HG03354 (cell line): ENCODE data around the gene CCR2.
"Not testable (repeated sequence)": the region's sequence is repeated elsewhere in the genome, so short reads cannot be mapped to it uniquely, and the experiment has no call there.

Source experiments
- ATAC-seq: cut with Tn5 transposase; IDR thresholded peaks from one replicate; pipeline ENCODE4 v1.9.1; 2021; ENCODE audit warnings: mild to moderate bottlenecking; ENCODE audit not compliant: unreplicated experiment, poor library complexity, severe bottlenecking

CCR2 gene

DNA sequence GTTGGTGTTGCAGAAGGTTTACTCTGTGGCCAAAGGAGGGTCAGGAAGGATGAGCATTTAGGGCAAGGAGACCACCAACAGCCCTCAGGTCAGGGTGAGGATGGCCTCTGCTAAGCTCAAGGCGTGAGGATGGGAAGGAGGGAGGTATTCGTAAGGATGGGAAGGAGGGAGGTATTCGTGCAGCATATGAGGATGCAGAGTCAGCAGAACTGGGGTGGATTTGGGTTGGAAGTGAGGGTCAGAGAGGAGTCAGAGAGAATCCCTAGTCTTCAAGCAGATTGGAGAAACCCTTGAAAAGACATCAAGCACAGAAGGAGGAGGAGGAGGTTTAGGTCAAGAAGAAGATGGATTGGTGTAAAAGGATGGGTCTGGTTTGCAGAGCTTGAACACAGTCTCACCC lies 20.8 kb downstream of the CCR2 start:
- ATAC-seq: no peak

DNA sequence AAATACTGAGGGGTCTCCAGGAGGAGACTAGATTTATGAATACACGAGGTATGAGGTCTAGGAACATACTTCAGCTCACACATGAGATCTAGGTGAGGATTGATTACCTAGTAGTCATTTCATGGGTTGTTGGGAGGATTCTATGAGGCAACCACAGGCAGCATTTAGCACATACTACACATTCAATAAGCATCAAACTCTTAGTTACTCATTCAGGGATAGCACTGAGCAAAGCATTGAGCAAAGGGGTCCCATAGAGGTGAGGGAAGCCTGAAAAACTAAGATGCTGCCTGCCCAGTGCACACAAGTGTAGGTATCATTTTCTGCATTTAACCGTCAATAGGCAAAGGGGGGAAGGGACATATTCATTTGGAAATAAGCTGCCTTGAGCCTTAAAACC lies 21.3 kb downstream of the CCR2 start:
- ATAC-seq: no peak

DNA sequence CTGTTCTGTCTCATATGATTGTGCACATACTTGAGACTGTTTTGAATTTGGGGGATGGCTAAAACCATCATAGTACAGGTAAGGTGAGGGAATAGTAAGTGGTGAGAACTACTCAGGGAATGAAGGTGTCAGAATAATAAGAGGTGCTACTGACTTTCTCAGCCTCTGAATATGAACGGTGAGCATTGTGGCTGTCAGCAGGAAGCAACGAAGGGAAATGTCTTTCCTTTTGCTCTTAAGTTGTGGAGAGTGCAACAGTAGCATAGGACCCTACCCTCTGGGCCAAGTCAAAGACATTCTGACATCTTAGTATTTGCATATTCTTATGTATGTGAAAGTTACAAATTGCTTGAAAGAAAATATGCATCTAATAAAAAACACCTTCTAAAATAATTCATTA lies 21.9 kb downstream of the CCR2 start:
- ATAC-seq: no peak

DNA sequence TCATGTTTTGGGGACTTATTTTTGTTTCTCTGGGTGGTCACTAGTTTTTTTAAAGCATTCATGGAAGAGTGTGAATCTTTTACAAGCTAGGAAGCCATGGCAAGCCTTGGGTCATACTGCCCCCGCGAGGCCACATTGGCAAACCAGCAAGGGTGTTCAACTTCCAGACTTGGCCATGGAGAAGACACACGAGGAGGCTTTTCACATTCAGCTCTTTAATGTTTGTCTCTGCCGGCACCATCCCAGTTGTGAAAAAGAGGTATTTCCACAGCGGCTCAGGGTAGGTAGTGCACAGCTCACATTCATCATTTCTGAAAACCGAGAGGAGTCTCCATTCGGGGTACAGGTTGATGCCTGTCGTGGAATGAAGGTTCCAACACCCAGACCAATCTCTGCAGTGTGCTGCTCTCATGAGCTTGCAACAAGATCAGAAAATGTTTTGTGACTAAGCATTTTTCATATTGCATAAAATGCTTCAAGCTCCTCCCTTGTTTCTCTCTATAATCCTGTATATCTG lies 24.6 kb downstream of the CCR2 start:
- no peak for ATAC-seq

DNA sequence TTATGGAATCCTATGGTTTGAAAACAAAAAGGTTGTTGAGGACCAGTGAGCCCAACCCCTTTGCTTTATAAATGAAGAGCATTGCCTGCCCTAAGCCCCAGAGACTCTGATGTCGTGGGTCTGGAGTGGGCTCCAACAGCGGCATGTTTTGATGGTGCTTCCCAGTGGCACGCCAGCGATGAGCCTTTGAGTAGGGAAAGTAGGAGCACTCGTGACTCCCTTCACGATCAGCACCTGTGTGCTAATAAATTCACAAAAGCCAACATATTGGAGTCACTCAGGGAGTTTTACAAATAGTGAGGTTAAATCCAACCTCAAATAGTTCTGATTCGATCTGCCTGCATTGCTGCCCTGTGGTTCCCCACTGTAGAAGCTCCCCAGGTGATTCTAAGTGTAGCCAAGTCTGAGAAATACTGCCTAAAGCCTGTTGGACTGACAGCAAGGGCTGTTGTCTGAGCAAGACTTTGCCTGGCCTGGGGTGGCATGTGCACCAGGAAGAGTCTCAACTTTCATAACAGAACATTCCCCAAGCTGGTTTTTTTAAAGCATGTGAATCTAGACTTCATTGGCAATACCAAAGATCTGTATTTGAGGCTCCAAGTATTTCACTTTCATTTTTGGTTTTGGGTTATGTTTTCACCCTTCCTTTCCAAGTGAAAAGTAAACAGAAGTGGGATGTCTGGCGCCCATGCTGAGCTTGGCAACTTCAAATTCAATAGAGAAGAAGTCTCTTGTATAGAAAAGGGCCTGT lies 26.7 kb downstream of the CCR2 start:
- no peak for ATAC-seq

DNA sequence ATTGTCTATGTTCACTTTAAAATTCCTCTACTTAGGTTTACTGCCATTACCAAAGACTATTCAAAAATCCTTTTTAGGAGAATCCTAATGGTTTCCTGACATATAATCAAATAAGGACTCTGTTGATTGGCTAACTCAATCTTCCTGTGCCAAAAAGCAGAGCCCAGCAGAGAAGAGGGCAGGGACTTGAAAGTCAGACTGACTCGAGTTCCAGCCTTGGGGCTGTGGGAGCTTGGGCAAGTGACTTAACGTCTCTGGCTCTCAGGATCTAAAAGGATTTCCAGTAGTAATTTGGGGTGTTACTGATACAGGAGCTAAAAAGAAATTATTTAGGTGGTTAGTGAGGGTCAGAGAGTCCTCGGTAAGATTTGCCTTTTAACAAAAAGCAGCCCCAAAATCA lies 27.7 kb downstream of the CCR2 start:
- no peak for ATAC-seq

DNA sequence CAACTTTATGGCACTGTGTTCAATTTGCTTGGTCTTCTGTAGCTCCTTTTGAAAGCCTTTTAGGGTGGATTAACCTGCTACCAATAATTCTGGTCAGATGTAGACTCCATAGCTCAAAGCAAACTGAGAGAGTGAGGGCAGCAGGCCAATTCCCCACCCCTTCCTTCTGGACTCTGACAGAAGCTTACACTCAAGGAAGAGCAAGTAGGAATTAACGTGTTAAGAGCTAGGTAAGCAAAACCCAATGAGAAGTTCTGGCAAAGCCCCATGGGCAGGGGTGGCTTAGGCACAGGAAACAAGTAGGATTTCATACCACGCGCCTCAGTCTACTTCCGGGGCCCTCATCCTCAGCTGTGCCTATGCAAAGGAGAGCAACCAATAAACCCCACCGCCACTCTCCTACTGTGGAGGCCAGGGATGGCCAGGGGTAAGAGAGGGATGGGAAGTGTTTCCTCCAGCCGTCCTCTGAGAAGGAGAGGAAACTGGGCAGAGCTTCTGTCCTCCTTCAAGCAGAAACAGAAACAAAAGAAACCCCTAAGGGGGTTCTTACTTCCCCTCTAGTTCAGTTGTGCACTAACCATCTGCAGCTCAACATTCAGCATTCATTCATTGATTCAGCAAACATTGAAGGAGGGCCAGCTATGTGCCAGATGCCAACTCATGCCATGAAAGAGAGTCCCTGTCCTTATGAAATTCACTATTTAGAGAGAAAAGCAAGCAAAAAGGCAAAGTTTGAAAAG lies 29.5 kb downstream of the CCR2 start:
- ATAC-seq: no peak

DNA sequence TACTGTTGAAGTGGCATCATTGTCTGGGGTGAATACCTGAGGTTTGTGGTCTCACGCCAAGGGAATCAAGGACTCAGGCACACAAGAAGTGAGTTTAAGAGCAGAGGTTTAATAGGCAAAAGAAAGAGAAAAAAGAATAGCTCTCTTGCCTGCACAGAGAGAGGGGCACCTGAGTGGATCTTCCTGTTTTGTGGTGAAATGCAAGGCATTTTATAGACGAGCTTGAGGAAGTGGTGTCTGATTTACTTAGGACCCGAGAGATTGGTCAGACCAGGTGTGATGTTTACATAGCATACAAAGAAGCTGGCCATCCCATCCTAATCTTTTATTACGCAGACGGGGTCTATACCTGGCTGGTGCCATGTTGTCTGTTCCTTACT lies 30.0 kb downstream of the CCR2 start:
- ATAC-seq: no peak

DNA sequence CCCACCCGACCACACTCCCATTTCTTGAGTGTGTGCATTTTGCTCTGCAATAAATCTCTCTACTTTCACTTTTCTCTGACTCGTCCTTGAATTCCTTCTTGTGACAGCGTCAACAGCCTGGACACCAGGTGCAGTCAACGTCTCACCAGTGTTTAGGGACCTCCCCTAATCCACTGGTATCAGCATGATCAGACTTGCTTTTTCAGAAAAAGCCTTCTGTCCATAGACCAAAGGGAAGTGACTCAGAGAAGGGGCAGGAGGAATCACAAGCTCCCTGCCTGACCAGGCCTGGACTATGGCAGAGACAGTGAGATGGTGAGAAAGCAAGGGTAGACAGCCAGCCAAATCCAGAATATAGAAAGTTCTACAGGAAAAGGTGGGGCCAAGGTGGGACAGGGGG lies 32.3 kb downstream of the CCR2 start:
- ATAC-seq: no peak

DNA sequence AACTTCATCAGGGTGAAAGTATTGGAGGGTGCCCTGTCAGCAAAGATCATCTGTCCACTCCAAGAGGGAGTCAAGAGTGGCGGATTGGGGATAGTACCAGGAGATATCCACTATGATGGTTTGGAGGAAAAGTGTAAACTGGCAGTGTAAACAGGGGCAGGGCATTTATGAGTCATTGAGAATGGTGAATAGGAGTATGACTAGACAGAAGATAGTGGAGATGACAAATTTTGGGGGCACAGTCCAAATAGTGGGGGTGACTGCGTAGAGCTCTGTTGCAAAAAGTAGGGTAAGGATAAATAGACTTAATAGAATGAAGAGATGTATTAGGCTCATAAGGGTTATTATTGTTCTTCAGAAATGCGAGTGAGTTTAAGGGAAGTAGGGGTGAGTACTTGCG lies 34.9 kb downstream of the CCR2 start:
- not testable (repeated sequence) for ATAC-seq

DNA sequence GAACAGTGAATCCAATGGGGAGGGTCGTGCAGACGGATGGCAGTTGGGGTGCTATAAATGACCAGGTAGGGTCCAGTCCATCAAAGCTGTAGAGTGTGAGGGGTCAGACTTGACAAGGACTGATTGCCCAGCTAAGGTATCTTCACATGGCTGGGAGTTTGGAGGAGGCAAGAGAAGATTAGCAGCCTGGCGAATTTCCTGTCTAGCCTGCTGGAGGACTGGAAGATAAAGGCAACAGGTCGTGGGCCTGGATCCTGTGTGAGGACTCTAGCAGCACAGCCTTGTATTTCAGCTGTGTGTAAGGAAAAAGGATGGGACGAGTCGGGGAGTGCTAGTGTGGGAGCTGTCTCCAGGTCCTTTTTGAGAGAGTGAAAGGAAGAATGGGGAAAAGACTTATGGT lies 35.4 kb downstream of the CCR2 start:
- ATAC-seq: no peak

DNA sequence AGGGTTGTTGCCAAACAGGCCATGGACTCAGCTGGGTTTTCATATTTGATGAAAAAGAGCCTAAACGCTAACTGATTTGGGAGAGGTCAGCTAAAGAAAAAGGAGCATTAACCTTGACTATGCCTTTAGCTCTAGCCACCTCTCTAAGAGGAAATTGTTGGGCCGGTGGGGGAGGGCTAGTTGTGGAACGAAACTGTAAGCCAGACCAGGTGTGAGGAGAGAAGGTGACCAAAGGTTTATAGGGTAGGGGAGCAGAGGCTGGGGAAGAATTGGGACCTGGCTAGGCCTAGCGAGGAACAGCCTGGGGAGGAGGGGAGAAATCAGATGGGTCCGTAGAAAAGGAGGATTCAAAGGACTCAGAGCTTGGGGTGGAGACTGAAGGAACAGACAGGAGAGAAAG lies 37.6 kb downstream of the CCR2 start:
- ATAC-seq: not testable (repeated sequence)

DNA sequence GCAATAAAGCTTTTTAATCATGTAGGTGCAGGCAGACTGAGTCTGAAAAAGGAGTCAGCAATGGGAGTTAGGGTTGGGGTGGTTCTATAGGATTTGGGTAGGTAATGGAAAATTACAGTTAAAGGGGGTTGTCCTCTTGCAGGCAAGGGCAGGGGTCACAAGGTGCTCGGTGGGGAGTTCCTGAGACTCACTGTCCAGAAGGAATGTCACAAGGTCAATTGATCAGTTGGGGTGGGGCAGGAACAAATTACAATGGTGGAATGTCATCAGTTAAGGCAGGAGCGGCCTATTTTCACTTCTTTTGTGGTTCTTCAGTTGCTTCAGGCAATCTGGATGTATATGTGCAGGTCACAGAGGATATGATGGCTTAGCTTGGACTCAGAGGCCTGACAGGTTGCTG lies 39.1 kb downstream of the CCR2 start:
- ATAC-seq: no peak

DNA sequence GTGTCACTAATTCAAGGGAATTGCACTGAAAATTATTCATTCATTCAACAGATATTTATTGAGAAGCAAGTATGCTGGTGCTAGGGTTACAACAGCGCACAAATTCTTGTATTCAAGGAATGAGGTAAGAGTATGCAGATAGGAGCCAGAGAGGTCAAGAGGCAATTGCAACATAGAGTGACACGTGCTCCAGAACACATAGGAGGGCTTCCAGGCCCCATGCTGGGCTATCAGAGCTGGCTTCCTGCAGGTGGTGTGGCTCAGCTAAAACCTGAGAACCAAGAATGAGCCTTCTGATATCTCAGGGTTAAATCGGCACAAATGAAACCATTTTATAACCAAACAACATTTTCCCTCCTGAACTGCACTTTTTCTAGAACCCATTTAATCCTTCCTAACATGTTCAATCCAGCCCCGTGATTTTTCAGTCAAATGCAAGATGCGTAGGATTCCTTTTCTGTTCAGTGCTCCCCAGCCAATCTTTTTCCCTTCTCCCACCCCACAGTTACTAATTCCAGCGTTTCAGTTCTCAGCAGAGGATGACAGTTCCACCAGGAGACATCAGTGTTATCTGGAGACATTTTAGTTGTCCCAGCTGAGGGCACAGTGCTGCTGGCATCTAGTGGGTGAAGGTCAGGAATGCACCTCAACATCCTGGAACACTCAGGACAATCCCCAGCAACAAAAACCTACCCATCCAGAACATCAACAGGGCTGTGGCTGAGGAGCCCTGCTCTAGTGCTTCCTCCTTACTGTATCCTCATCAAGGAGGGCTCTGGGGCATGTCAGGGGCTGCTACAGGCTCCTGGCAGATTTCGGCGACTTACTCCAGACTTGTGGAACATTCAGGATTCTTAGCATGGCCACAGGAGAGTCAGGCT lies 39.9 kb downstream of the CCR2 start:
- ATAC-seq: no peak

DNA sequence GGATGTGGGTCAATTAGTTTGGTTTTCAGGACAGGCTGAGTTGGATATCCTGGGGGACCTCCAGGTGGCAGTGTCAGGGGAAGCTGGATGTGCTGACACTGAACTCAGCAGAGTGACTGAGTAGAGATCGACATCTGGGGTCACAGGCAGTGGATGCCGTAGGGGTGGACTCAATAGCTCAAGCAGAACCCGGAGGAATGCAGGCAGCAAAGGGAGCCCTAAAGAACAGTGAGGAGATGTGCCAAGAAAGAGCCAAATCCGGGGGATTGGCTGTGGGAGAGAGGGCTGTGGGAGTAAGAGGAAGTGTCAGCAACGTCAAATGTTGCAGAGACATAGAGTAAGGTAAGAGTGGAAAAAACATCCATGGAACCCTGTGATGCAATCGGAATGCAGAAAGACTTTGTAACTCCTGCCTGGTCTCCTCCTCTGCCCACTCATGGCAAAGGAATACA lies 41.3 kb downstream of the CCR2 start:
- ATAC-seq: no peak

DNA sequence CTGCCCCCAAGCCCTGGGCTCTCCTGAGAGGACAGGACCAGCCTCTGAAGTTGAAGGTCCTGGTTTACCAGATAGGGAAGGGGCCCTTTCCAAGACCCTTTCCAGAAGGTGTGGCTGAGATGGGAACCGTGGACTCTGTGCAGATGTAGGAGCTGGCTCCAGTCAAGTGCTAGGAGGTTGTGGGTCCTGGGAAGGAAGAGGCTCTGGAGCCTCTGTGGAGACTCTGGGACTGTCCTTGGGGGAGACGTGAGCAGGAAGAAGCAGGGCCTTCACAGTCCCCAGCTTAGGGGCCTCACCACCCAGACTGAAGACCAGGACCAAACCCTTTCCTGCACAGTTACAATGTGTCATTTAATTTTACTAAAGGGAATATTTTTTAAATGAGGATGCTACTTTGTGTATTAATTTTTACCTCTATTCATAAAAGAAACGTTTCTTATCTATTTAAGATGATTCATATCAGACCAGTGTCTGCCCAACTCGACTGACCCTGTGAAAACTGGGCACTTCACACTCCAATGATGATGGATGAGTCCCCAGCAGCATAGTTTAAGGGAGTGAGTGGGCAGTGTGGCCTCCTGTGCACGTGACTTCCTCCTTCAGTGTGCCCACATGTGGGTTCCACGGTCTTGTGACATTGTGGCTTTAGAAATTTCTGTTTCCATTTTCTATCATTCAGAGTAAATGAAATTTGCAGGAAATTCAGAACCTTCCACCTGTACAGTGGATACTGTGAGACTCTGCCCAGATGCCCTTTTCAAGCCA lies 42.0 kb downstream of the CCR2 start:
- ATAC-seq: peak; percentile 43

DNA sequence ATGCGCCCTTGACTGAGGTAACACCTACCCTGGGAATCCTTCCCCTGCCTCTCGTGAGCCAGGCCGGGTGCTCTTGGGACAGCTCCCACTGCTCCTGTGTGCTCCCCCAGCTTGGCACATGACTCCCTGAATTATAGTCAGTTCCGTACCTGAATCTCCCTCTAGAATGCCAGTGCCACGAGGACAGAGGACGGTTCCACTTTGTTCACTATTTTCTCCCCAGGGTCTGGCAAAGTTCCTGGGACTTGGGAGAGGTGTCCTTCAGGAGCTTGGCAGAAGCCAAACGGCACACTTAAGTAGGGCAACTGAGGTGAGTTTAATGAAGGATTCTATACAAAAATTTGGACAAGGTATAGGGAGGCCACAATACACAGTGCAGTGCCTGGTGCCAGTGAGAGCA lies 43.2 kb downstream of the CCR2 start:
- ATAC-seq: no peak

DNA sequence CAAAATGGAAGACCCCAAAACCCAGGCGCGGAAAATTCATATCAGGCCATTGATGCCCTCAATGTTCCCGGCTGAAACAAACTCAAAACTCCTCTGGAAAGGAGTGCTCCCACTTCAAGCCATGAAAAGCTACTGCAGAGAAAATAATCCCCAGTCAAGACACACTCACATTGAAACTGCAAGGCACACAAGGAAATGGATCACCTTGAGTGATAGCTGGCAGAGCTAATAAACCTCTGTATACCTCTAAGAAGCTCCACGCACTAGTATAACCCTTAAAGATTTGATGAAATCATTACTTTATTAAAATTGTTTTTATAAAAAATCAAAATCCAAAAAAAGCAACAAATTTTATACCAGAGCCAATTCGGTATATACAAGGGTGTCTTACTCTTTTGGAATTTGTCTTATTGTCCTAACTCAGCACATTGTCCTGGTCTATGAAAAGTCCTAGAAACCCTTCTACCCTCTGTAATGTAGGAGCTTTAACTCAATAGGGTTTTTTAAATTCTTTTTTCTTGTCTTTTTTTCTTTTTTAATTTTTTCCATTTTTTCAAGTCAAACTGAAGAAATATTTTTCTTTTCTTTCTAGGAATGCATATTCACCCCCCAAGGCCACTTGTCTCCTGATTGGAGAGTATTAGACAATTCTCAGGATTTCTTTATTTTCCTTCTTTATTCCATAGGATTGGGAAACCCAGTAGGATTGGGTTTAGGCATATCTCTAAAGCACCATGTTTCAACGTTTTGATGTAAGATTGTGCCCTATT lies 44.5 kb downstream of the CCR2 start:
- no peak for ATAC-seq

DNA sequence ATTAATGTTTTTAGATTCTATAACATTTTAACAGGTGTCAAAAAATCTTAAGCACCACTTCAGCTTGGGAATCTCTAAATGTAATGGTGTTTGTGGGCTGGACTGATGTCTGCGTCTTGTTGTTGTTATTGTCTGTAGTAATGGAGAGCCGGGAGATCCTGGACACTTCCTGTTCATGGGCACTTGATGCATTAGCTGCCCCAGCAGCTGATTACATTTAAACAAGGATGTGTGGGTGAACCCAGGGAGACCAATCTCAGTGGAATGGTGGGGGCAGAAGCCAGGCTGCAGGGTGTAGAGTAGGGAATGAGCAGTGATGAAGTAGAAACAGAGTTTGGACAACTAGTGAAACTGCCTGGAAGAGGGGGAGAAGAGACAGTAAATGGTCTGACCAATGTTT lies 45.2 kb downstream of the CCR2 start:
- no peak for ATAC-seq
